DOHH2 (cell line): Measurements from ENCODE around the gene OR10A5.

Experiments
- EZH2phosphoT487 ChIP-seq: fragments of 200-600 bp; sonication (generic); IDR thresholded peaks from 2 replicates; pipeline ENCODE4 v1.6.1; 2017; ENCODE audit warnings: borderline replicate concordance, mild to moderate bottlenecking, antibody characterized with exemption, low read length, moderate library complexity, mixed read lengths
- TF ChIP-seq, protein P1 (sequence below): fragments of 200-600 bp; sonication (generic); IDR thresholded peaks from one replicate; pipeline ENCODE4 v1.5.1; 2014; ENCODE audit warnings: antibody characterized with exemption, mild to moderate bottlenecking, low read depth, low read length; ENCODE audit not compliant: poor library complexity, severe bottlenecking

DNA sequence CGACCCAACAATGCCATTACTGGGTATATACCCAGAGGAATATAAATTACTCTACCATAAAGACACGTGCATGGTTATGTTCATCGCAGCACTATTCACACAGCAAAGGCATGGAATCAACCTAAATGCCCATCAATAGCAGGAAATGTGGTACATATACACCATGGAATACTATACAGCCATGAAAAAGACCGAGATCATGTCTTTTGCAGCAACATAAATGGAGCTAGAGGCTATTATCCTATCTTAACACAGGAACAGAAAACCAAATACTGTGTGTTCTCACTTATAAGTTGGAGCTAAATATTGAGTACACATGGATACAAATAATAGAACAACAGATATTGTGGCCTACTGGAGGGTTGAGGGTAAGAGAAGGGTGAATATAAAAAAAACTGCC lies 43.3 kb downstream of the OR10A5 start:
- TF ChIP-seq, protein P1, sequence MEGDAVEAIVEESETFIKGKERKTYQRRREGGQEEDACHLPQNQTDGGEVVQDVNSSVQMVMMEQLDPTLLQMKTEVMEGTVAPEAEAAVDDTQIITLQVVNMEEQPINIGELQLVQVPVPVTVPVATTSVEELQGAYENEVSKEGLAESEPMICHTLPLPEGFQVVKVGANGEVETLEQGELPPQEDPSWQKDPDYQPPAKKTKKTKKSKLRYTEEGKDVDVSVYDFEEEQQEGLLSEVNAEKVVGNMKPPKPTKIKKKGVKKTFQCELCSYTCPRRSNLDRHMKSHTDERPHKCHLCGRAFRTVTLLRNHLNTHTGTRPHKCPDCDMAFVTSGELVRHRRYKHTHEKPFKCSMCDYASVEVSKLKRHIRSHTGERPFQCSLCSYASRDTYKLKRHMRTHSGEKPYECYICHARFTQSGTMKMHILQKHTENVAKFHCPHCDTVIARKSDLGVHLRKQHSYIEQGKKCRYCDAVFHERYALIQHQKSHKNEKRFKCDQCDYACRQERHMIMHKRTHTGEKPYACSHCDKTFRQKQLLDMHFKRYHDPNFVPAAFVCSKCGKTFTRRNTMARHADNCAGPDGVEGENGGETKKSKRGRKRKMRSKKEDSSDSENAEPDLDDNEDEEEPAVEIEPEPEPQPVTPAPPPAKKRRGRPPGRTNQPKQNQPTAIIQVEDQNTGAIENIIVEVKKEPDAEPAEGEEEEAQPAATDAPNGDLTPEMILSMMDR, result no peak
- TF ChIP-seq EZH2phosphoT487, result no peak
